GM08714 (cell line): ENCODE data around the gene KLHL24.
"Not testable (repeated sequence)": the region's sequence is repeated elsewhere in the genome, so short reads cannot be mapped to it uniquely, and the experiment has no call there.

Experiments
- H3K4me3 ChIP-seq: fragments of 200-500 bp; sonication (Bioruptor generic); 2 replicates; pipeline ENCODE4 v1.5.1; 2014; ENCODE audit warnings: mild to moderate bottlenecking, low read length, inconsistent platforms
- ZNF274 ChIP-seq: IDR thresholded peaks from 2 replicates; pipeline ENCODE4 v1.6.1; 2012; ENCODE audit warnings: mild to moderate bottlenecking, low read depth, low read length

KLHL24 gene

DNA sequence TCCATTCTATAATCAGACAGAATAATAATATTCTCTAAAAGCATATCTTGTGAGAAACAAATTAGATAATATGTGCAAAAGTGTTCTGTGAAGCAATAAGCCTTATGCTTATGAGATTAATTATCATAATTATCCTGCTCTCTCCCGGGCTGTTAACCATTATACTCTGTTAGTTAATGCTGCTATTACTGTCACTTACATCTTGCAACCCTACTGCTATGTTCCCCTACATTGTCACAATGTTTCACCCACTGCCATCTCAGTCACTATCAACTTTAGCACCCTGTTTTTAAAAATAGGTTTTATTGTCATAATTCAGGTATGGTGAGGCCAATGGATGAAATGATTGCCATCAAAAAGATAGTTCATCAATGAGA, 15.2 kb upstream of the KLHL24 start:
- TF ChIP-seq ZNF274, result no peak
- H3K4me3 ChIP-seq, result no peak overlapping the region

DNA sequence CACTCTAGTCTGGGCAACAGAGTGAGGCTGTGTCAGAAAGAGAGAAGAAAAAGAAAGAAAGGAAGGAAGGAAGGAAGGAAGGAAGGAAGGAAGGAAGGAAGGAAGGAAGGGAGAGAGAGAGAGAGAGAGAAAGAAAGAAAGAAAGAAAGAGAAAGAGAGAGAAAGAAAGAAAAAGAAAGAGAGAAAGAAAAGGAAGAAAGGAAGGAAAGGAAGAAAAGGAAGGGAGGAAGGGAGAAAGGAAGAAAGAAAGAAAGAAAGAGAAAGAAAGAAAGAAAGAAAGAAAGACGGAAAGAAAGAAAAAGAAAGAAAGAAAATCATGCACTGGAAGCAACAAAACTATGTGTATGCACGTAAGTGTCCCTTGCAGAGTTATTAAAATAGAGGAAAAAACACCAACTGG, 12.9 kb upstream of the KLHL24 start:
- not testable (repeated sequence) for H3K4me3 ChIP-seq

DNA sequence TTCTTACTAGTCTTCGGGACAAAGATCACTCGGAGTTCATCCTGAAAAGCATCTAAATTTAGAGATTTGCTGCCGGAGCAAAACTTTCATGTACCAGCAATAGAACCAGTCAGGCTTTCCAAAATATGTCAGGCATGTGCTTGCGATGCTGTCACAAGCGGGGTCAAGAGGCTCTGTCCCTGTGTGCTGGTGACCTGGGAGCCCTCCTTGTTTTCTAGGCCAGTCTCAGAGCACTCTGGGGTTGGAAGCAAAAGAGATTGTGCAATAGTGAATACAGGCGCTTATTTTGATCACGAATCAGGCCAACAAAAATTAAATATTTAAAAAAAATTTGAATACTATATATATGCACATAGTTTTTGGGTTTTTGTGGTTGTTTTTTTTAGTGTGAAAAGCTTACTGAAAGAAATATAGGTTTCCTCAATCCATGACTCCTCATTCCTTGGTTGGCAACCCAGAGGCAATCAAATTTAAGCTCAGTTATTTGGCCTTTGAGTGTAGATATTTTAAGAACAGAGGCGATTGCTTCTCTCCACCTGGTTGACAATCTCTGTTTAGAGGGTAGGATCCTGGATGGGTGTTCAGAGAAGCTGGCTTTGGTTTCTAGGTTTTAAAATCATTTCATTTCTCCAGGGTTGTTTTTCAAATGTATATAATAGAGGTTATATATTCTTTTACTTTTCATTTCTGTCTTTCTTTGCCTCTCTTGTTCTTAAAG, 8.4 kb upstream of the KLHL24 start:
- TF ChIP-seq ZNF274, result no peak
- H3K4me3 ChIP-seq, result no peak overlapping the region

DNA sequence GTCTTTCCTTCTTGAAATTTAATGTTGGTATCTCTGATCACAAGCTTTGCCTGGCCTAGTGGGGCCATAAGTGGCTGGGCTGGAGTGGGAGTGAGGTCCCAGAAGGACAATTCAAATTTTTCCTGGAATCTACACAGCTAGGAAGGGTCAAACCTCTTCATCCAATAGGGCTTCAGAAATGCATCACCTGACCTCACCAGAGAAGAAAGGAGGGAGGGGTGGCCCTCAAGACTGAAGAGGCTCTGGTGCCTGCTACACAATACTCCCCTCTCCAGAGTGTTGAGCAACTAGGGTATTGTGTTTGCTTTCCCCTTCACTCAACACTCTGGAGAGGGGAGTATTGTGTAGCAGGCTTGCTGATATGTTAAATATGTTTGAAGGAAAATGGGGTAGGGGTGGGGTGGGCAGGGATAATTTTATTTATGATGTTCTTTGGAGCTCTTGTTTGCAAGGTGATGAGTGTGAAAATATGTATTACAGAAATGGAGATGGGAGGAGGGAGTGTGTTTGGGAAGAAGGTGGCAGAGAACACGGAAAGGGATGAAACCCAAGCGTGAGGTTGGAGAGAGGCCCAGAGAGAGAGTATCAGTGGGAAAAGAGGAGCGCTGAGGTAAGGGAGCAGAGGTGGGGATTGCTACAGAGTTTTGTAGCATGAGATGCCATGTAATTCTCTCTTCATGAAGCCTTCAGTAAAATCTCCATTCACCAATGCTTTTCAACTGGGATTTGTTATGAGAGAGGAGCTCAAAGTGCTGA, 5.7 kb upstream of the KLHL24 start:
- no peak for TF ChIP-seq ZNF274
- H3K4me3 ChIP-seq, result no peak overlapping the region

DNA sequence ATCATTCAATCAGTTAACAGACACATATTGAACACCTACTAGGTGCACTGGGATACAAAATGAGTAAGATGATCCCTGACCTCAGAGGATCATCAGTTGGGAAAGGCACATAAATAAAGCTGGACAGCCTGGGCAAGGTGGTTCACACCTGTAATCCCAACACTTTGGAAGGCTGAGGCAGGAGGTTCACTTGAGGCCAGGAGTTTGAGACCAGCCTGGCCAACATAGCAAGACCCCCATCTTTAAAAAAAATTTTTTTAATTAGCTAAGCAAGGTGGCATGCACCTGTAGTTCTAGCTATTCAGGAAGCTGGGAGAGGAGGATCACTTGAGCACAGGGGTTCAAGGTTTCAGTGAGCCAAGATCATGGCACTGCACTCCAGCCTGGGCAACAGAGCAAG, 3.7 kb upstream of the KLHL24 start:
- H3K4me3 ChIP-seq, result no peak overlapping the region
- no peak for TF ChIP-seq ZNF274

DNA sequence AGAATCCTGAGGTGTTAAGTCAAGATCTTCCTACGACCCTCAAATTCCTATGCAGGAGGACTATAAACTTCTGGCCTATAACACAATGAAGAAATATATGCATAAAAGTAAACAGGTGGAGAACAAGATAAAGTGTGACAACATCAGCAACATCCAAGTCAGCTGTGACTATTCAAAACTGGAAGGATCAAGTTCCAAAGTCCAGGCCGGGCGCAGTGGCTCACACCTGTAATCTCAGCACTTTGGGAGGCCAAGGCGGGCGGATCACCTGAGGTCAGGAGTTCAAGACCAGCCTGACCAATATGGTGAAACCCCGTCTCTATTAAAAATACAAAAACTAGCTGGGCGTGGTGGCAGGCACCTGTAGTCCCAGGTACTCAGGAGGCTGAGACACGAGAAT, 2.7 kb upstream of the KLHL24 start:
- H3K4me3 ChIP-seq, result not testable (repeated sequence)

DNA sequence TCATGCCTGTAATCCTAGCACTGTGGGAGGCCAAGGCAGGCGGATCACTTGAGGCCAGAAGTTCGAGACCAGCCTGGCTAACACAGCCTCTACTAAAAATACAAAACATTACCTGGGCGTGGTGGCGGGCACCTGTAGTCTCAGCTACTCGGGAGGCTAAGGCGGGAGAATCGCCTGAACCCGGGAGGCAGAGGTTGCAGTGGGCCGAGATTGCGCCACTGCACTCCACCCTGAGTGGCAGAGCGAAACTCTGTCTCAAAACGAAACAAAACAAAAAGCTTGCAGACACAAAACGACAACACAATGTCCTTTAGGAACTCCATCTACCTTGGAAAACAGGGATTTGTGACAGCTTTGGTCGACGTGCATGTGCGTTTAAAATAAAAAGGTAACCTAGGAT, 716 bp upstream of the KLHL24 start:
- no peak overlapping the region; the same call in 1 of the 2 replicates for H3K4me3 ChIP-seq
- TF ChIP-seq ZNF274, result no peak

DNA sequence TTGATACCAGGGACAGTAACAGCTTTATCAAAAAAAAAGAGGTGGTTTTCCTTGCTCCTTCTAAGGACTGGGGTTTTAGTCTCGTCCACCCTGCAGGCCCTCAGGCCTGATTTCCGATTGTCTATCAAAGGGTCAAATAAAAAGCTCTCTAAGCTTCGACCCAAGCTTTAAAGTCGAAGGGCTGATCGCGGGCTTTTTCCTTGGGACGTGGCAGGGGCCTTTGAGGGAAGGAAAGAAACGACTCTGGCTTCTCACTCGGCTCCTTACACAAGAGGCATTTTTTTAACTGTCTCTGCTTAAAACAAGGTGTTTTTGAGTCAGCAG, 354 bp upstream of the KLHL24 start:
- TF ChIP-seq ZNF274, result no peak
- H3K4me3 ChIP-seq, result peak overlapping the region; percentile 79; the same call in 1 of the 2 replicates

DNA sequence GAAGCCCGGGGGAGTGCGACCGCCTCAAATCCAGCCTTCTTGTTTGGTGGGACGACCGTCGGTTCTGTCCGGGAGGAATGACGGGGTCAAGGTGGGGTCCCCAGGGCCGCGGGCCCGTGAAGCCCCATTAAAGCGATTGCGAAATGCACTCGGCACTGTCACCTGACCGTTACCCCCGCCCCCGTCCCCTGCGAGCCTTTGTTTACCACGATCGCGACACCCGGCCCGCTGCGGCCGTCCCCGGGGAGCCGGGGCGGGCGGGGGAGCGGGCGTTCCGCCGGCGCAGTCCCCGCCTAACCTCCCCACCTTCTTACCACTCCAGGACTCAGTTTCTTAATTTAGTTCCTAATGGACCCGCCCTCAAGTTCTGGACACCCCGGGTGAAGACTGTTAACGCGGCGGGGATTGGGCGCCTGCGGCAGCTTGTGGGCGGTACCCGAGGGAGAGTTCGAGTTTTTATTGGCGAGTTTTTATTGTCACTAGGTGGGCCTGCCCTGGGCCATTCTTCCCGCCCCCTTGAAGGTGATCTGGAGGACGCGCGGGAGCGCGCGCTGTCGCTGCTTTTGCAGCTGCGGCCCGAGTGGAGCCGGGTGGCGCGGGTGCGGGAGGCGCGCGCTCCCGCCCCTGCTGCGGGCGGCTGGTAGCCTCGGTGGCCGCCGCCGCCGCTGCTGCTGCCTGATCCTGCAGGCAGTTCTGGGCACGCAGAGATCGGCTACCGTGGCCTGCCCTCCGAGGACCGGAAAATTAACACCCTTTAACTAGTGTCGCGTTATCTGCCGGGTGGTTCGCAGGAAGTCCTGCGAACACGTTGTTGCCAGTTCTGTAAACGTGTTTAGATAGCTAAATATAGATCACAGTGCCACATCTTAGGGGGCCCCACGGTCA, 1.0 kb downstream of the KLHL24 start:
- no peak for TF ChIP-seq ZNF274
- peak overlapping the region; percentile 79 for H3K4me3 ChIP-seq

DNA sequence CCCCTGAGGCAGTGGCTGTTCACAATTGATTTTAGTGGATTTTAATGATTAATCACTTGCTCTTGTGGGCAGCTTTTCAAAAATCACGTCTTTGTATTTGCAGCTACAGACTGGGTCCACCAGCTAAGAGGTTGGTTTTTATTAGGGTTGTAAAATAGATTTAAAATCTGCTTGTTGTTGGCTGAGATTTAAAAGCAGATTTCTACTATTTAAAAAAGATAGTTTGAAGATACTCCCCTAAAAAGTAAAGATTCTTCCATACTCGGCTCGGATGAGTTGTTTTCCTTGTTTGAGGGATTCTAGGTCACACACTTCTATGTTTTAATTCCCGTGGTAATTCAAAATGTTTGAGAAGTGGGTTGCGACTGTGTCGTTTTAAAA, 1.7 kb downstream of the KLHL24 start:
- TF ChIP-seq ZNF274, result no peak

DNA sequence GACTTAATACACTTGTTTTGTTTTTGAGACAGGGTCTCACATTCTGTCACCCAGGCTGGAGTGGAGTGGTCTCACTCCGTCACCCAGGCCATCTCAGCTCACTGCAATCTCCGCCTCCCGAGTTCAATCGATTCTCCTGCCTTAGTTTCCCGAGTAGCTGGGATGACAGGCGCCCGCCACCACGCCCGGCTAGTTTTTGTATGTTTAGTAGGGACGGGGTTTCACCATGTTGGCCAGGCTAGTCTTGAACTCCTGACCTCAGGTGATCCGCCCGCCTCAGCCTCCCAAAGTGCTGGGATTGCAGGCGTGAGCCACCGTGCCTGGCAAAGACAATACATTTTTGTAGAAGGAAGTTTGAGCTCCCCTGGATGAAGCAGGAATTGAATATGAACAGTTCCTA, 2.2 kb downstream of the KLHL24 start:
- H3K4me3 ChIP-seq, result not testable (repeated sequence)

More for the DNA sequence above, 1.7 kb downstream of the KLHL24 start:
- H3K4me3 ChIP-seq, result peak overlapping the region; percentile 79

DNA sequence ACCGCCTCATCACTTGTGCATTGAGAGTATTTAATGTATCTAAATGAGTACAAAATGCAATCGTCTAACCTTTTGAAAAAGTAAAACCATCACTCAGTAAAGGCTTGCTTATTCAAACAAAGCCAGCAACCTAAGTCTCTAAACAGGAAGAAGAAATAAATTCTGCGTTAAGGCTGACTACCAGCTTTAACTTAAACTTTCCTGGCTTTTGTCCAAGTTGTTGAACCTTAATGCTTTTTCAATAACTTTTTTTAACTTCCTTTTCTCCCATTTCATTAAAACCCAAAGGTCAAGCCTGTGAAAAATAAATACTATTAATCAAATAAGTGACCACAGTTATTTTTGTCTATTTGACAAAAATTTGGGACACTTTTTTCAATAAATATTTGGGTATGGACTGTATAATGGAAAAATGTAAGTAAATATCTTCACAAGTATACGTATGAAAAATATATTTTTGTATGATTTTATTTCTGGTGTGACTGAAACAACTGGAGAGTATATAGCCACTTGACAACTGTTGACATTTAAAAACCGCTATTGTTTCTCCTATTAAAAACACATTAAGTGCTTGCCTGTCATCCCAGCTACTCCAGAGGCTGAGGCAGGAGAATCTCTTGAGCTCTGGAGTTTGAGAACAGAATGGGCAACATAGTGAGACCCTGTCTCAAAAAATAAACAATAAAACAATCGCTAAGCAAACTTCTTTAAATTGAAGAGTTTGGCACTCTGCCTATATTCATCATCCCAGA, 2.9 kb downstream of the KLHL24 start:
- no peak for TF ChIP-seq ZNF274
- H3K4me3 ChIP-seq, result no peak overlapping the region

DNA sequence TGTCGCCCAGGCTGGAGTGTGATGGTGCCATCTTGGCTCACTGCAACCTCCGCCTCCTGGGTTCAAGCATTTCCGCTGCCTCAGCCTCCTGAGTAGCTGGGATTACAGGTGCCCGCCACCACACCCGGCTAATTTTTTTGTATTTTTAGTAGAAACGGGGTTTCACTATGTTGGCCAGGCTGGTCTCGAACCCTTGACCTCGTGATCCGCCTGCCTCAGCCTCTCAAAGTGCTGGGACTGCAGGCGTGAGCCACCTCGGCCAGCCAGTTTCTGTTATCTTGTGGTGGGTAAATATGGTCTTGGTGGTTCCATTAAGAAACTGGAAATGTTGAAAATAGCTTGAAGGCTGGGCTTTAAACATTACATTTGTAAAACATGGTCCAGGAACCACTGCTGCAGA, 5.2 kb downstream of the KLHL24 start:
- H3K4me3 ChIP-seq, result not testable (repeated sequence)

DNA sequence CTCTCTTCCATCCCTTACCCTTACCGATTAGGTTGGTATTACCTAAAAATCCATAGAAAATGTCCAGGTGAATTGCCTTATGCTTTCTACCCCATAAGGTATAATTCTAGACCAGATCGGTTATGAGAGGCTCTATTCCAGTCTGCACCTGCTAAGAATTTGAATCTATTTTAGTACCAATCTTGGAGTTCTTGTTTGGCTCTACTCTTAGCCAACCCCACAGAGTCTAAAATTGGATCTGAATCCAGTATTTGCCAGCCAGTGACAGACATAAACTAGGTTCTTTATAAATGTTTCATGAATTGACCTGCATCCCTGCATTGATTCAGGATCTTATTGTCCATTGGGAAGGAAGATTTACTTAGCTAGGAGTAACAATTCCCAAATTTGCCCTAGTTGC, 6.5 kb downstream of the KLHL24 start:
- no peak overlapping the region for H3K4me3 ChIP-seq
- TF ChIP-seq ZNF274, result no peak

DNA sequence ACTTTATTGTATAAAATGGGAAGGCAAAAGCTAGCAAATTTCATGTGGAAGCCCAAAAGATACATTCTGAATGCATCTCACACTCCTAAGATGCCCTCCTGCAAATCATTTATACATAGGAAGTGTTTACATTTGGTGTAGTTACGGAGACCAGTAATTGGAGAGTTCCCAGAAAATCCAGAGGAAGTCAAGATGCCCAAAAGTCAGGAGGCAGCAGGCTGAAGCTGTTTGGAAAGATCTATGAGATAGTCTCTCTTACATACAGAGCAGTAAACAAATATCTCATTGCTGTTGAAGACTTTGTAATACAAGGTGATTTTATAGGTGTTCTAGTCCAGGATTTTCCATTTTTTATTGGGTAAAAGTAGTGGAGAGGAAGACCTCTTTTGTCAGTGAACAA, 8.8 kb downstream of the KLHL24 start:
- TF ChIP-seq ZNF274, result no peak

More for the DNA sequence above, 8.8 kb downstream of the KLHL24 start:
- H3K4me3 ChIP-seq, result no peak overlapping the region
